Measurements from ENCODE around the gene DDN.

DDN gene

GRCh38 chr12:48961331-48961730 lies 37.8 kb downstream of the DDN start:
- no peak for DNase-seq

- DNase-seq, result no peak
These were observed 38.3 kb downstream of the DDN start for GRCh38 chr12:48960834-48961233.

DNA sequence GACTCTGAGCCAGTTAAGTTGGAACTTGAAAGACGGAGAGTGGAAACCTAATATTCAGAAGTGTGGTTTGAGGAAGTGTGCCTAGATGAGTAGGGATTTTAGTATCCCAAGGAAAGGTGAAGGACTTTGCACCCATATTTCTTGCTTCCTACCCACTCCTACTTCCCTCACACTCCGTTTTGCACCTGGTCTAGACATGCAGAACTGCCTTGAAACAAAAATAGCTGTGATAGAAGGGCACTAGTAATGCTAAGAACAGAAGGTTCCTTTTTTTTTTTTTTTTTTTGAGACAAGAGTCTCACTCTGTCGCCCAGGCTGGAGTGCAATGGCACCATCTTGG lies 41.2 kb downstream of the DDN start:
- no peak for DNase-seq

DNA sequence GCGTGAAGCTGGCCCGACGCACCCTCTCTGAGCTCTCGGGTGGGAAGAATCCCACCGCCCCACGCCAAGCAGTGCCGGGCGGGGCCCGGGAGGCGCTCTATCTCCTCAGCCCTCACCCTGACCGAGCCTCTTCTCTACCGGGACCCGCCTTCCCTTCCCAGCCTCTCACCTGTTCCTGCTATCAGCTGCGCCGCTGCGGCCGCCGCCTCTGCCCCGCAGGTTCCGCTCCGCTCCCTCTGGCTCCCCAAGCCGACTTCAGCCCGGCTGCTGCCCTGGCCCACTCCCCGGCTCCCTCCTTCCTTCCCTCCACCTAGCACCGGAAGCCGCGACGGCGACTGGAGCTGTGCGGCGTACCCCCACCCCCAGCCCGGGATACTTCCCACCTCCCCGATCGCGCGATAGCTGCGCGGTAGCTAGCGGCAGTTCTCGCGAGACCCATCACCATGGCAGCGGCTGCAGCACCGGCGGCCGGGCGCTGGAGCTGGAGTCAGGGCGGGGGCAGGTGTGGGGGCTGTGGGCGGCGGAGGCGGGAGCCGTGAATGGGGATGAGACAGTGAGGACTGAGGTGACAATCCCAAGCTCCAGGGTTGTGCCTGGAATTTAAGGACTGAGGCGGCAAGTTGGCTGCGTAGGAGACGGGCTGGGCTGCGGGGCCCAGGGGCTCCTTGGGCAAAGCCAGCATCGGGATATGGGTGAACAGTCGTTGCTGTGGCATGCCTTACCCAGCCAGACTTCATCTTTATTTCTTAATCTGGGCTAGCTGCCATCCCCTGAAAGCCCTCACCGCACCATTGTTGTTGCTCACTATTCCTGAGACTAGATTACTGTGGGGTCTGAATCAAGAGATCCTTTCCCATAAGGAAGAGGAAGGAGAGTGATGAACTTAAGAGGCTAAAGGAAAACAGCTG lies 41.8 kb downstream of the DDN start, which contains the start of gene ARF3:
Gene ARF3, minus strand, starts transcription at position 347 of the 908 bp plus-strand sequence. CDS start 16,392 bp downstream, outside the sequence.
- DNase-seq, result peak; percentile 91

DNA sequence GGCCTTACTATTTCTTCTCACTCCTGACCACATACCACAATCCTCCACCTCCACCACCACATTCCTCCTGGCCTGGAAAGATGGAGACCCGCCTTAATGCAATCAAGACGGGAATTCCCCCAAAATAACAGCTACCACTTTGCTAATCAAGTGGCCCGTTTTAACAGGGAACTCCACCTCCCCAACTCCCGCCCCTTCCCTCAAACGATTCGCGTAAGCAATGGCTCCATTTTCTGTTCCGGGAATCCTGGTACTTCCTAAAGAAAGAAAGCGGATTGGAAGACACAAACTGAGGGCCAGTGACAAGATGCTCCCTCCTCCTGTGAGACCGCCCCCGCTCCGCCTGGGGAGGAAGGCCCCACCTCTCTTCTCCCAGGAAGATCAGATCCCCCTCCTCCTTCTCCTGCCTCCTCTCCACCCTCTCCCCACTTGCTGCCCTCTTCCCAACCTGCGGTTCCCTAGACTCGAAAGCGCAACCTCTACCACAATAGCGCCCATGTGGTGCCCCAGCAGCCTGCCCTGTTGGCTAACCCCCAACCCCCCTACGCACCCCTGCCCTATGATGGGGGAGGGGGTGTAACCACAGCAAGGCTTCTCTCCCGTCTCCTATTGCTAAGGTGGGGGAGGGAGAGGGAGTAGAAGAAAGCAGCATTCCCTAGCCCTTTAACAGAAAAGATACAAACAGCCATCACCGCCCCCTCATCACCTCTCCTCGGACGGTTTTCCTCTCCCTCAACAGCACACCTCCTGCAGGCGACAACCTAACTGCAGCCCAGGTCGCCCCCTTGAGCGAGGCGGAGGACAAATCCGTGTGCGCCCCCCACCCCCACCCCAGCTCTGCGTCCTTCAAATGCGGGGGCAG lies 42.7 kb downstream of the DDN start:
- peak; percentile 19 for DNase-seq

DNA sequence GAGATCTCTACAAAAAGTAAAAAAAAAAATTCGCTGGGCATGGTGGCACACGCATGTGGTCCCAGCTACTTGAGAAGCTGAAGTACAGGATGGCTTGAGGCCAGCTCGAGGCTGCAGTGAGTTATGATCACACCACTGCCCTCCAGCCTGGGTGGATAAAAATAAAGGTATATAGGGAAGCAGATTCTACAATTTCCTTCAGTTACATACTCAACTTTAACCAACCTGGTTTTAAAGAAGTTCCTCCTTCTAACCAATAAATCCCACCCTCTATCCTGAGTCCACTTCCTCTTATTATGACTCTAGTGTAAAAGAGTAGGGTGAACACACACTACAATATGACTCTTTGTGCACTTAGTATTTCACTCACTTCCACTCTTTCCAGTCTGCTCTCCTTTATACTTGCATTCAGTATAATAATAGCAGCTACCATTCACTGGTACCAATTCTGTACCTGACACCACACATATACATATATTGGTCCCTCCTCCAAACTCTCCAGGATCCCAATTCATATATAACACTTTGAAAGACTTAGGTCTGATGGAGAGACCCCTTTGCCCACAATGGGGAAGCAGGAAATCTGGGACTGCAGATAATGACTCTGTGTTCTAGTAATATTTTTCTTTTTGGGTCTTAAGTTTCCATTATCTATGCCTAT lies 44.2 kb downstream of the DDN start:
- DNase-seq, result no peak

- no peak for DNase-seq
These were observed 45.1 kb downstream of the DDN start for GRCh38 chr12:48954061-48954460.

- no peak for DNase-seq
These were observed 46.5 kb downstream of the DDN start for GRCh38 chr12:48952691-48953090.

DNA sequence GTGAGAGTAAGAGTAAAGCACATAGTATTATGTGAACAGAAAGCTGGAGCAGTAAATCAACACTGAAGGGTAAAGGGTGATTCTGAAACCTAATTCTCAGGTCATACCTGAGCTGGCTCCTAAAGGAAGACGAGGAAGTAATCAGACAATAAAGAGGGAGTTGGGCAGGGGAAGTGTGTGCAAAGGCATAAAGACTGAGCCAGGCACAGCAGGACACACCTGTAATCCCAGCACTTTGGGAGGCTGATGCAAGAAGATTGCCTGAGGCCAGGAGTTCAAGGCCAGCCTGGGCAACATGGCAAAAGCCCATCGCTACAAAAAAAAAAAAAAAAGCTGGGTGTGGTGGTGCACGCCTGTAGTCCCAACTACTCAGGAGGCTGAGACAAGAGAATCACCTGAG lies 51.4 kb downstream of the DDN start:
- no peak for DNase-seq

- no peak for DNase-seq
These were observed 52.2 kb downstream of the DDN start for GRCh38 chr12:48946943-48947342.

GRCh38 chr12:48946205-48946604 lies 53.0 kb downstream of the DDN start:
- no peak for DNase-seq
